HG03280 (cell line): ENCODE data around the gene EIF4G2.
"Not testable (repeated sequence)": the region's sequence is repeated elsewhere in the genome, so short reads cannot be mapped to it uniquely, and the experiment has no call there.

Source experiments
- ATAC-seq: cut with Tn5 transposase; IDR thresholded peaks from one replicate; pipeline ENCODE4 v1.9.1; 2021; ENCODE audit warnings: mild to moderate bottlenecking, moderate library complexity; ENCODE audit not compliant: unreplicated experiment

Gene EIF4G2

GRCh38 chr11:10808553-10809372, at the start of gene EIF4G2:
EIF4G2 (minus strand) TSS chr11:10808926.
- peak; percentile 93 for ATAC-seq

DNA sequence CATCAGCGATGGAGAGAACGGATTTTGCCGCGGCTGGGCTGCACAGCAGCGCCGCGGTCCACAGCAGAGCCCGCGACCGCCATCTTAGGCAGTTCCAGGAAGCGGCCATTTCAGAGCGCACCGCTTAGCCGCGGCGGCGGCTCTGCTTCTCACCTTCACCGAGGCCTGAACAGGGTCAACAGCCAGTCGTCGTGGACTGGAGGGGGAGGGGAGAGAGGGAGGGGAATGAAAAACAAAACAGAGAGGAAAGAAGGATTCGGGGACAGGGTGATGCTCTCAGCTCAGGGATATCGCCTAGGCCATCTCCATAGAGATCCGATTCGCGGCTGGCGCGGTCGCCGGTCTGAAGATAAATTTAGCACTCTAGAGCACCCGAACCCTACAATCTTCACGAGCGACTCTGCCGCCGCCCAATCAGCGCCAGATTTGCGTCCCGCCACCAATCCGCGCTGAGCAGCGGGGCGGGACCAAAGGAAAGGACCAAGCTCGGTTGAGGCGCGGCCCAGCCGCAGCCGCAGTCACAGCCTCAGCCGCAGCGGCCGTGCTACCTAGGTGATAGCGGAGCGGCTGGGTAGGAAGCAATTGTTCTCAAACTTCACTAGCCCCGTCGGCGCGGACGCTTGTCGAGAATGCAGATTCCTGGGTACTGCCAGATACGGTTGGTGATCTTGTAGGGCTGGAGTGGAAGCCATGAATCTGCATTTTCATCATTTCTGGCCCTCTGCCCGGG, 49.1 kb upstream of the EIF4G2 start, which contains the start of gene ZBED5:
ZBED5 (minus strand) TSS at position 345 of the 730 bp plus-strand sequence. CDS start 3,108 bp downstream, outside the sequence.
- ATAC-seq: peak; percentile 96

DNA sequence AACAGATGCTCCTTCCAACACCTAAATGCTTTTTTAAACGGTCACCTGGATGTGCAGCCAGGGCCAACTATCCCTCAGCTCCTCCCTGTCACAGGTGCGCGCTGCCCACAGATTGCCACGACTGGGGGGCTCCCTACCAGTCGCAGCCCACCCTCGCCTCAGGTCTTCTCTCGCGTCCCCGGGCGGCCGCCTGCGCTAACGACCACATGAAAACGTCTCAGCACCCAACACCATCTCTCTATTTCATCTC, 48.7 kb upstream of the EIF4G2 start:
- peak; percentile 7 for ATAC-seq

DNA sequence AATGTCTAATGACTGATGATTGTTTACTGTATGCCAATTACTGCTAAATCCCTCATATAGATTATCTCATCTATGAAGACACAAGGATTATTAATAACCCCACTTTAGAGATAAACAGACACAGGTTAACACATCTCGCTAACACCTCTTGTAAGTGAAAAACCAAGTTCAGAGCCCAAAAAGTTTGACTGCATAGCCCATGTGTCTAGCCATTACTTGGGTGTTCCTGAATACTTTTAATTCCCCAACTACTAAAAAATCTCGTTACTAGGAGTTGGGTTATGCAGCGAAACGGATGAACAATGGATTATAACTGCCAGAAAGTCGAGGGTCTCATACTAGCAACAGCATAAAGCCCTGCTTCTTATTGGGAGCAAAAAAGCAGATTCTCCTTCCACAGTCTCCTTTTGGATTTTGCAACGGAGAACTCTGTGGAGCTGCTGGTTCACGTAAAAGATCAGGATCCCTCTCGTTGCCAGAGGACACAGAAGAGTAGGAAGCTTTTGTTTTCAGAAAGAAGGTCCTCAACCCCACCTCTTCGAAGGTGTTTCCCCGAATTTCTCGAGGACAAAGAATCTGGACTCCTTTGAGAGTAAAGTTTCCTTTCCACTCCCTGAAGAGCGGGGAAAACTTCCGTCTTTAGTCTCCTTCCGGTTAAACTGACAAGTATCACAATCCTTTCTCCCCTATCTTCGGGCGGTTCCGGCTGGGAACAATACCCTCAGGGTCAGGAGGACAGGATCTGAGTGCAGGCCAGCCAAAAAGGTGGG, 48.1 kb upstream of the EIF4G2 start:
- ATAC-seq: no peak

GRCh38 chr11:10855295-10855694, 46.6 kb upstream of the EIF4G2 start:
- no peak for ATAC-seq

- no peak for ATAC-seq
Measured at GRCh38 chr11:10847960-10848860, 39.5 kb upstream of the EIF4G2 start.

- ATAC-seq: no peak
Measured at GRCh38 chr11:10846660-10847059, 37.9 kb upstream of the EIF4G2 start.

GRCh38 chr11:10845589-10845988, 36.9 kb upstream of the EIF4G2 start:
- no peak for ATAC-seq

- no peak for ATAC-seq
Measured at GRCh38 chr11:10844796-10845195, 36.1 kb upstream of the EIF4G2 start.

DNA sequence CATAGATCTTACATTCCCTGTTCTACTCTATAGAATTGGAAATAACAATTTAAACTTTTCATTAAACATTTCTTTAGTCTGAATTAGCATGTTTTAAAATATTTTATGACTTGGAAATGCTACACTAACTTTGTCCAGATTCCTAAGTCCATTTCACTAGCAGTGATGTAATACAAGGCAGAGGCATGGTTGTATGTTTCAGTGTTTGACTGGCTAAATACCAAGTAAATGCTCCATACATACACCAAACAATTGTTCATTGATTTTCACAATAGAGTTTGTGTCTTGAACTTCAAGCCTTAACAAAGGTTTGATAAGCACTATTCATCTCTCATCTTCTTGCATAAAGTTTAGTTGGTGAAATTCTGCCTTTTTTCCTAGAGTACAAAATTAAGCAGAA, 35.6 kb upstream of the EIF4G2 start:
- no peak for ATAC-seq

DNA sequence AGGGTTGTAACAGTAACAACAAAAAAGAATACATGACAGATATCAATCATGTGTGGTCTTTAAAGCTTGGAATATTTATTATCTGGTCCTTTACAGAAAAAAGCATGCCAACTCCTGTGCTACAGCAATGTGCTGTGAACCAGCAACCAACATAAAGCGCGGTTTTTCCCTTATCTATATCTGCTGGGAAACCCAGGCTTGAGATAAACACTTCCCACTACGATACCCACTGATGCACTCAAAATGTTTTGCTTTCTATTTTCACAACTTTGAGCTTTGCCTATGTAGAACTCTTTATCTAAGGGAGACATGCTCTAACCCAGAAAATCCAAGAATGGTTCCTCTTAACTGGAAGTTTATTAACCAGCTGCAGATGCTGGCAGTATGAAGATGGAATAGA, 30.2 kb upstream of the EIF4G2 start:
- no peak for ATAC-seq

- ATAC-seq: no peak
Measured at GRCh38 chr11:10838083-10838482, 29.4 kb upstream of the EIF4G2 start.

GRCh38 chr11:10836884-10837283, 28.2 kb upstream of the EIF4G2 start:
- not testable (repeated sequence) for ATAC-seq

- no peak for ATAC-seq
Measured at GRCh38 chr11:10829139-10829538, 20.4 kb upstream of the EIF4G2 start.

GRCh38 chr11:10828402-10828801, 19.7 kb upstream of the EIF4G2 start:
- no peak for ATAC-seq

- no peak for ATAC-seq
Measured at GRCh38 chr11:10824888-10825287, 16.2 kb upstream of the EIF4G2 start.

GRCh38 chr11:10823152-10823579, 14.4 kb upstream of the EIF4G2 start:
- ATAC-seq: no peak

DNA sequence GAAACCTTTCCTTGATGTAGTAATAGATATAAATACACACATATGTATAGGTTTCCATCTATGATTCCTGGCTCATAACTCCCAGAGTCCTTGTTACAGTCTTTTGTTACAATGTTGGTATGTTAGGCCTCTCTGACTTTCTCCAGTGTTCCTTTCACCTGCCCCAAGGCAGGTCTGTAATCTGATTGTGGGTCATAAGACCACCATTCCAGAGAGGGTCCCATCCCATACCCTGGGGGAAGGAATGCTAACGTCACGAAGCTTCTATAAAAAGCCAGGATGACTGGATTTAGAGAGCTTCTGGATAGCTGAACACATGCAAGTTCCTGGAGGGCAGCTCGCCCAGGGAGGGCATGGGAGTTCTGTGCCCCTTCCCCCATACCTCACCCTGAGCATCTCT, 13.8 kb upstream of the EIF4G2 start:
- ATAC-seq: not testable (repeated sequence)

DNA sequence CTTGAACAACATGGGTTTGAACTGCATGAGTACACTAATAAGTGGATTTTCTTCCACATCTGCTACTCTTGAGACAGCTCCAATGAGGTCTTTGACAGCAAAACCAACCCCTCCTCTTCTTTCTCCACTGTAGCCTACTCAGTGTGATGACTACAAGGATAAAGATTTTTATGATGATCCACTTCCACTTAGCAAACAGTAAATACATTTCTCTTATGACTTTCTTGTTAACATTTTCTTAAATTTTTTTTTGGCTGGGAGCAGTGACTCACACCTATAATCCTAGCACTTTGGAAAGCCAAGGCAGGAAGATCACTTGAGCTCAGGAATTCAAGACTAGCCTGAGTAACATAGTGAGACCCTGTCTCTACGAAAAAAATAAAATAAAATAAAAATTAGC, 9.9 kb upstream of the EIF4G2 start:
- no peak for ATAC-seq

DNA sequence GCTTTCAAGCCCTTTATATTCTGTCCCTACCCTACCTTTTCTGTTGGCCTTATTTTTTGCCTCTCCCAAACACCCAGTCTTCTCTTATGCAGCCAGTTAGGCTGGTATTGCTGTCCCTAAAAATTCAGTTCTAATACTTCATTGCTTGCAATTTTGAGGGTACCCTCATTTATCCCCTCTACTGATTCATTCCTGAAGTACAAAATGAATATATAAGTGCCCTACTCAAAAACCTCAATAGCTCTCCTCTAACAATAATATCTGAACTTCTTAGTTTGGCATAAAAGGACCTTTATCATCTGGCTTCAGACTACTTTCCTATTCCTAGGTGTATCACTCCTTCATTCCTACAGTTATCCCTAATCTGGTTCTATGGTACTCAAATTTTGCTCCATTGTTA, 5.2 kb upstream of the EIF4G2 start:
- no peak for ATAC-seq
